GM23338 (cell line): ENCODE results near the gene NSL1. TPM values are rescaled to one million over a fixed set of nuclear protein-coding genes. Genes with fewer than 3 reads are reported as not detected.

ENCODE experiments used
- ATAC-seq: fragments of 200-7000 bp; cut with Tn5 transposase; 3 replicates; pipeline ENCODE4 v1.9.1; 2020
- DNase-seq: peaks from one replicate; pipeline ENCODE4 v3.0.0-alpha.2; 2015; ENCODE audit warnings: low spot score
- H2AFZ ChIP-seq: fragments of 200-600 bp; sonication (generic); 2 replicates; pipeline ENCODE4 v1.8.0; 2016; ENCODE audit warnings: antibody characterized with exemption, mild to moderate bottlenecking, moderate library complexity
- H3F3A ChIP-seq: fragments of 200-600 bp; sonication (generic); replicated peaks from 2 replicates; pipeline ENCODE4 v1.8.0; 2017; ENCODE audit warnings: antibody characterized with exemption, mixed run types, low read depth
- H3K27ac ChIP-seq: fragments of 200-600 bp; sonication (generic); 2 replicates; pipeline ENCODE4 v1.6.1; 2016; ENCODE audit warnings: low read depth
- H3K27me3 ChIP-seq: fragments of 200-600 bp; sonication (generic); 2 replicates; pipeline ENCODE4 v1.8.0; 2016; ENCODE audit warnings: mild to moderate bottlenecking, mixed run types, moderate library complexity; ENCODE audit not compliant: insufficient read depth
- H3K36me3 ChIP-seq: fragments of 200-600 bp; sonication (generic); 2 replicates; pipeline ENCODE4 v1.8.0; 2016; ENCODE audit warnings: mild to moderate bottlenecking; ENCODE audit not compliant: insufficient read depth
- H3K4me1 ChIP-seq: fragments of 200-600 bp; sonication (generic); 2 replicates; pipeline ENCODE4 v1.8.0; 2016; ENCODE audit warnings: mild to moderate bottlenecking, moderate library complexity; ENCODE audit not compliant: insufficient read depth
- H3K4me2 ChIP-seq: fragments of 200-600 bp; sonication (generic); 2 replicates; pipeline ENCODE4 v1.7.1; 2017; ENCODE audit warnings: mixed run types
- H3K4me3 ChIP-seq: fragments of 200-600 bp; sonication (generic); 2 replicates; pipeline ENCODE4 v1.6.1; 2016; ENCODE audit warnings: mixed run types
- H3K79me2 ChIP-seq: fragments of 200-600 bp; sonication (generic); replicated peaks from 2 replicates; pipeline ENCODE4 v1.8.0; 2017; ENCODE audit warnings: mild to moderate bottlenecking; ENCODE audit not compliant: insufficient read depth
- H3K9me2 ChIP-seq: fragments of 200-600 bp; sonication (generic); 2 replicates; pipeline ENCODE4 v1.8.0; 2017; ENCODE audit not compliant: insufficient read depth
- H4K20me1 ChIP-seq: fragments of 200-600 bp; sonication (generic); replicated peaks from 2 replicates; pipeline ENCODE4 v1.8.0; 2017; ENCODE audit warnings: mild to moderate bottlenecking; ENCODE audit not compliant: insufficient read depth
- H3K27ac Mint-ChIP-seq: 2 replicates; pipeline ENCODE4 v1.8.0; 2020; ENCODE audit warnings: inconsistent platforms, mild to moderate bottlenecking, moderate library complexity, mixed read lengths
- H3K27me3 Mint-ChIP-seq: 3 replicates; pipeline ENCODE4 v1.8.0; 2022; ENCODE audit warnings: low read depth, mild to moderate bottlenecking, moderate library complexity, mixed read lengths, inconsistent platforms; ENCODE audit not compliant: insufficient read depth, poor library complexity
- H3K36me3 Mint-ChIP-seq: 3 replicates; pipeline ENCODE4 v1.8.0; 2021; ENCODE audit warnings: low read depth, mild to moderate bottlenecking, inconsistent platforms, moderate library complexity, mixed read lengths
- H3K4me1 Mint-ChIP-seq: 3 replicates; pipeline ENCODE4 v1.8.0; 2020; ENCODE audit warnings: mild to moderate bottlenecking, inconsistent platforms, mixed read lengths
- H3K4me3 Mint-ChIP-seq: 3 replicates; pipeline ENCODE4 v1.8.0; 2021; ENCODE audit warnings: moderate library complexity, mild to moderate bottlenecking, inconsistent platforms, mixed read lengths
- H3K9me3 Mint-ChIP-seq: 3 replicates; pipeline ENCODE4 v1.8.0; 2020; ENCODE audit warnings: moderate library complexity, mild to moderate bottlenecking, inconsistent platforms, mixed read lengths
- CREB1 ChIP-seq: fragments of 250-450 bp; sonication (Bioruptor Pico); IDR thresholded peaks from 2 replicates; pipeline ENCODE4 v1.5.0; 2020; ENCODE audit warnings: low read depth, mild to moderate bottlenecking, moderate library complexity
- CTCF ChIP-seq, 2 experiments: fragments of 200-600 bp in 1 of 2; sonication (generic) in 1 of 2; conservative IDR thresholded peaks; 2 replicates each; pipeline versions ENCODE4 v1.5.1 to v1.6.1; 2016 to 2017; ENCODE audit warnings: antibody characterized with exemption in 2 of 2, low read depth in 2 of 2, mild to moderate bottlenecking in 2 of 2, moderate library complexity in 1 of 2
- ETS1 ChIP-seq: IDR thresholded peaks from 2 replicates; pipeline ENCODE4 v1.6.1; 2016; ENCODE audit warnings: antibody characterized with exemption
- EZH2 ChIP-seq: fragments of 200-600 bp; sonication (generic); IDR thresholded peaks from one replicate; pipeline ENCODE4 v1.8.0; 2017; ENCODE audit warnings: antibody characterized with exemption, mild to moderate bottlenecking, low read depth; ENCODE audit not compliant: unreplicated experiment
- EZH2phosphoT487 ChIP-seq: fragments of 200-600 bp; sonication (generic); IDR thresholded peaks from one replicate; pipeline ENCODE4 v1.8.1; 2018; ENCODE audit warnings: antibody characterized with exemption; ENCODE audit not compliant: unreplicated experiment
- JUNB ChIP-seq: IDR thresholded peaks from one replicate; pipeline ENCODE4 v1.6.1; 2016; ENCODE audit warnings: antibody characterized with exemption; ENCODE audit not compliant: unreplicated experiment
- NANOG ChIP-seq: IDR thresholded peaks from 2 replicates; pipeline ENCODE4 v1.6.1; 2016; ENCODE audit warnings: antibody characterized with exemption, borderline replicate concordance
- POLR2AphosphoS5 ChIP-seq: IDR thresholded peaks from 2 replicates; pipeline ENCODE4 v1.6.1; 2016; ENCODE audit warnings: antibody characterized with exemption, low read depth
- STAT1 ChIP-seq: IDR thresholded peaks from one replicate; pipeline ENCODE4 v1.6.1; 2016; ENCODE audit warnings: antibody characterized with exemption; ENCODE audit not compliant: unreplicated experiment
- ZNF114 ChIP-seq: fragments of 250-450 bp; sonication (Bioruptor Pico); IDR thresholded peaks from 2 replicates; pipeline ENCODE4 v1.5.0; 2020; ENCODE audit warnings: mild to moderate bottlenecking, moderate library complexity
- ZNF331 ChIP-seq: fragments of 250-450 bp; sonication (Bioruptor Pico); IDR thresholded peaks from 2 replicates; pipeline ENCODE4 v1.5.0; 2020; ENCODE audit warnings: low read depth, mild to moderate bottlenecking, moderate library complexity
- polyA plus RNA-seq: library from polyadenylated mRNA; unstranded; fragments of >200 nt; fragmentation: Nextera tagmentation; extraction: Ambion mirVana; gene quantifications from 2 replicates; pipeline ENCODE4 v1.2.1, GENCODE V29; 2016
- total RNA-seq: library from RNA; depleted of rRNA; stranded (reverse); fragments of >200 nt; shearing (Covaris generic); gene quantifications from 2 replicates; pipeline ENCODE4 v1.2.3, GENCODE V29; 2014
- TF ChIP-seq, protein P1 (sequence below): IDR thresholded peaks from one replicate; pipeline ENCODE4 v1.6.1; 2018; ENCODE audit warnings: antibody characterized with exemption; ENCODE audit not compliant: unreplicated experiment

Gene NSL1
- total and polyA plus RNA-seq, 2 experiments from 2014 or later: 96.8 to 102 TPM

GRCh38 chr1:212827831-212828278, 36.3 kb upstream of the NSL1 start:
- no peak overlapping the region for H2AFZ ChIP-seq
- TF ChIP-seq NANOG: no peak
- no peak for TF ChIP-seq EZH2
- TF ChIP-seq JUNB: no peak
- no peak for TF ChIP-seq EZH2phosphoT487
- H4K20me1 ChIP-seq: no peaks in the 10 kb centered on the region
- H3K27me3 Mint-ChIP-seq: peaks cover 6% of the 10 kb centered on the region
- no peak overlapping the region for H3K4me2 ChIP-seq
- DNase-seq (no peak), ATAC-seq (no peak)
- no peaks in the 10 kb centered on the region for H3K27me3 ChIP-seq
- H3K36me3 Mint-ChIP-seq: peaks cover 35% of the 10 kb centered on the region
- H3K27ac Mint-ChIP-seq: no peak overlapping the region
- no peaks in the 10 kb centered on the region for H3K79me2 ChIP-seq
- H3K4me1 ChIP-seq: no peaks in the 10 kb centered on the region
- peaks cover 12% of the 10 kb centered on the region; the same call in 1 of the 2 replicates for H3K36me3 ChIP-seq
- H3K4me3 Mint-ChIP-seq: no peak overlapping the region
- H3K9me2 ChIP-seq: no peaks in the 10 kb centered on the region
- no peak overlapping the region for H3K4me3 ChIP-seq
- peaks cover 46% of the 10 kb centered on the region for H3K9me3 Mint-ChIP-seq
- no peak overlapping the region for H3K27ac ChIP-seq
- no peaks in the 10 kb centered on the region for H3F3A ChIP-seq
- H3K4me1 Mint-ChIP-seq: no peaks in the 10 kb centered on the region

GRCh38 chr1:212827171-212827776, 35.7 kb upstream of the NSL1 start:
- peaks cover 35% of the 10 kb centered on the region for H3K36me3 Mint-ChIP-seq
- H2AFZ ChIP-seq: no peak overlapping the region
- peaks cover 6% of the 10 kb centered on the region for H3K27me3 Mint-ChIP-seq
- no peak overlapping the region for H3K27ac Mint-ChIP-seq
- H3K4me3 Mint-ChIP-seq: no peak overlapping the region; the same call in 2 of the 3 replicates
- H3K4me1 ChIP-seq: no peaks in the 10 kb centered on the region
- no peak for ATAC-seq
- H3K9me3 Mint-ChIP-seq: peaks cover 46% of the 10 kb centered on the region
- no peak overlapping the region for H3K27ac ChIP-seq
- no peaks in the 10 kb centered on the region for H3F3A ChIP-seq
- no peak overlapping the region for H3K4me3 ChIP-seq
- H3K27me3 ChIP-seq: no peaks in the 10 kb centered on the region
- no peak overlapping the region for H3K4me2 ChIP-seq
- H3K4me1 Mint-ChIP-seq: no peaks in the 10 kb centered on the region
- H4K20me1 ChIP-seq: no peaks in the 10 kb centered on the region
- no peak for DNase-seq
- H3K9me2 ChIP-seq: no peaks in the 10 kb centered on the region
- H3K36me3 ChIP-seq: peaks cover 12% of the 10 kb centered on the region; the same call in 1 of the 2 replicates
- H3K79me2 ChIP-seq: no peaks in the 10 kb centered on the region
- TF ChIP-seq, protein P1, sequence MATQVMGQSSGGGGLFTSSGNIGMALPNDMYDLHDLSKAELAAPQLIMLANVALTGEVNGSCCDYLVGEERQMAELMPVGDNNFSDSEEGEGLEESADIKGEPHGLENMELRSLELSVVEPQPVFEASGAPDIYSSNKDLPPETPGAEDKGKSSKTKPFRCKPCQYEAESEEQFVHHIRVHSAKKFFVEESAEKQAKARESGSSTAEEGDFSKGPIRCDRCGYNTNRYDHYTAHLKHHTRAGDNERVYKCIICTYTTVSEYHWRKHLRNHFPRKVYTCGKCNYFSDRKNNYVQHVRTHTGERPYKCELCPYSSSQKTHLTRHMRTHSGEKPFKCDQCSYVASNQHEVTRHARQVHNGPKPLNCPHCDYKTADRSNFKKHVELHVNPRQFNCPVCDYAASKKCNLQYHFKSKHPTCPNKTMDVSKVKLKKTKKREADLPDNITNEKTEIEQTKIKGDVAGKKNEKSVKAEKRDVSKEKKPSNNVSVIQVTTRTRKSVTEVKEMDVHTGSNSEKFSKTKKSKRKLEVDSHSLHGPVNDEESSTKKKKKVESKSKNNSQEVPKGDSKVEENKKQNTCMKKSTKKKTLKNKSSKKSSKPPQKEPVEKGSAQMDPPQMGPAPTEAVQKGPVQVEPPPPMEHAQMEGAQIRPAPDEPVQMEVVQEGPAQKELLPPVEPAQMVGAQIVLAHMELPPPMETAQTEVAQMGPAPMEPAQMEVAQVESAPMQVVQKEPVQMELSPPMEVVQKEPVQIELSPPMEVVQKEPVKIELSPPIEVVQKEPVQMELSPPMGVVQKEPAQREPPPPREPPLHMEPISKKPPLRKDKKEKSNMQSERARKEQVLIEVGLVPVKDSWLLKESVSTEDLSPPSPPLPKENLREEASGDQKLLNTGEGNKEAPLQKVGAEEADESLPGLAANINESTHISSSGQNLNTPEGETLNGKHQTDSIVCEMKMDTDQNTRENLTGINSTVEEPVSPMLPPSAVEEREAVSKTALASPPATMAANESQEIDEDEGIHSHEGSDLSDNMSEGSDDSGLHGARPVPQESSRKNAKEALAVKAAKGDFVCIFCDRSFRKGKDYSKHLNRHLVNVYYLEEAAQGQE: no peak
- TF ChIP-seq ZNF331 (no peak), NANOG (no peak), CTCF (conservative IDR thresholded peaks at IDR 0.05; ENCODE audit: low read depth in 2 of 2) (no peak), STAT1 (no peak), POLR2AphosphoS5 (no peak), ZNF114 (CRISPR knock-in tag) (no peak), EZH2phosphoT487 (no peak), CREB1 (CRISPR knock-in tag) (no peak), ETS1 (no peak), EZH2 (no peak)
